ENCODE results near the gene PNMA6E.
"Not testable (repeated sequence)": the region's sequence is repeated elsewhere in the genome, so short reads cannot be mapped to it uniquely, and the experiment has no call there.

The PNMA6E gene

GRCh38 chrX:153405426-153405825, 4.3 kb upstream of the PNMA6E start:
- no peak for DNase-seq (ENCODE audit: low spot score)

GRCh38 chrX:153404333-153404732, 3.2 kb upstream of the PNMA6E start:
- peaks cover 0 to 48% (median 0%) of the 10 kb centered on the region in 3 experiments for H3K27me3 ChIP-seq (ENCODE audit: control insufficient read depth in 3 of 3, insufficient read depth in 3 of 3, low read depth in 1 of 3, low read length in 3 of 3)
- not testable (repeated sequence) for H3K9ac ChIP-seq (ENCODE audit: low read depth, low read length, poor library complexity); H3K27ac ChIP-seq (replicated peaks; ENCODE audit: low read length); H2AK5ac ChIP-seq (ENCODE audit: low read depth, low read length); H2BK15ac ChIP-seq (ENCODE audit: low read length); H3K36me3 ChIP-seq (replicated peaks in 1 of 2; ENCODE audit: control insufficient read depth in 2 of 2, insufficient read depth in 2 of 2, low read length in 2 of 2); H3K79me1 ChIP-seq (ENCODE audit: low read depth, low read length); H3K4ac ChIP-seq (ENCODE audit: low read length); H4K91ac ChIP-seq (ENCODE audit: low read depth, low read length, poor library complexity); H2AFZ ChIP-seq (ENCODE audit: low read length); H2BK120ac ChIP-seq (ENCODE audit: low read depth, low read length); H3K18ac ChIP-seq (ENCODE audit: low read length); H3K9me3 ChIP-seq (replicated peaks in 1 of 2; ENCODE audit: control insufficient read depth in 2 of 2, insufficient read depth in 1 of 2, low read depth in 1 of 2, low read length in 2 of 2); H3K4me1 ChIP-seq (ENCODE audit: control insufficient read depth in 2 of 2, insufficient read depth in 1 of 2, low read depth in 1 of 2, low read length in 2 of 2); H2BK12ac ChIP-seq (ENCODE audit: low read length); H4K8ac ChIP-seq (ENCODE audit: low read depth, low read length); H3K14ac ChIP-seq (ENCODE audit: low read length); H3K4me3 ChIP-seq (ENCODE audit: low read length in 2 of 2); H3K23ac ChIP-seq (ENCODE audit: low read depth, low read length, poor library complexity); H2BK5ac ChIP-seq (ENCODE audit: low read length); H3K4me2 ChIP-seq (ENCODE audit: insufficient read depth, low read length, poor library complexity, severe bottlenecking); DNase-seq (ENCODE audit: low spot score)
- WGBS, 2 donors (ENCODE audit: extremely low coverage in 2 of 2, insufficient read length in 2 of 2, insufficient replicate concordance in 1 of 2): no CpG with 5 or more reads among the region's 5 CpGs

More at GRCh38 chrX:153405426-153405825, 4.3 kb upstream of the PNMA6E start:
- no peak overlapping the region for H3K4me3 ChIP-seq (ENCODE audit: low read length in 2 of 2)
- no peak overlapping the region for H2BK120ac ChIP-seq (ENCODE audit: low read depth, low read length)
- H3K36me3 ChIP-seq (replicated peaks in 1 of 2; ENCODE audit: control insufficient read depth in 2 of 2, insufficient read depth in 2 of 2, low read length in 2 of 2): no peaks in the 10 kb centered on the region
- no peak overlapping the region for H2BK12ac ChIP-seq (ENCODE audit: low read length)
- H4K91ac ChIP-seq (ENCODE audit: low read depth, low read length, poor library complexity): no peak overlapping the region
- no peak overlapping the region for H2BK5ac ChIP-seq (ENCODE audit: low read length)
- H2BK15ac ChIP-seq (ENCODE audit: low read length): no peak overlapping the region
- no peak overlapping the region for H3K4ac ChIP-seq (ENCODE audit: low read length)
- no peaks in the 10 kb centered on the region for H3K79me1 ChIP-seq (ENCODE audit: low read depth, low read length)
- H3K27me3 ChIP-seq (ENCODE audit: control insufficient read depth in 3 of 3, insufficient read depth in 3 of 3, low read depth in 1 of 3, low read length in 3 of 3): peaks cover 0 to 56% (median 0%) of the 10 kb centered on the region in 3 experiments
- no peak overlapping the region for H3K23ac ChIP-seq (ENCODE audit: low read depth, low read length, poor library complexity)
- no peak overlapping the region for H4K8ac ChIP-seq (ENCODE audit: low read depth, low read length)
- no peak overlapping the region for H3K18ac ChIP-seq (ENCODE audit: low read length)
- no peak overlapping the region for H3K4me2 ChIP-seq (ENCODE audit: insufficient read depth, low read length, poor library complexity, severe bottlenecking)
- H3K4me1 ChIP-seq (ENCODE audit: control insufficient read depth in 2 of 2, insufficient read depth in 1 of 2, low read depth in 1 of 2, low read length in 2 of 2): no peaks in the 10 kb centered on the region
- H3K9ac ChIP-seq (ENCODE audit: low read depth, low read length, poor library complexity): no peak overlapping the region
- H3K14ac ChIP-seq (ENCODE audit: low read length): no peak overlapping the region
- H2AK5ac ChIP-seq (ENCODE audit: low read depth, low read length): no peak overlapping the region
- WGBS, 2 donors (ENCODE audit: extremely low coverage in 2 of 2, insufficient read length in 2 of 2, insufficient replicate concordance in 1 of 2): no CpG with 5 or more reads among the region's 5 CpGs
- H2AFZ ChIP-seq (ENCODE audit: low read length): no peak overlapping the region
- no peak overlapping the region for H3K27ac ChIP-seq (replicated peaks; ENCODE audit: low read length)
- H3K9me3 ChIP-seq (replicated peaks in 1 of 2; ENCODE audit: control insufficient read depth in 2 of 2, insufficient read depth in 1 of 2, low read depth in 1 of 2, low read length in 2 of 2): no peaks in the 10 kb centered on the region

GRCh38 chrX:153400146-153401132, 711 bp downstream of the PNMA6E start:
- H3K36me3 ChIP-seq (replicated peaks in 1 of 2; ENCODE audit: control insufficient read depth in 2 of 2, insufficient read depth in 2 of 2, low read length in 2 of 2): no peaks in the 10 kb centered on the region
- no peak overlapping the region for H3K14ac ChIP-seq (ENCODE audit: low read length)
- WGBS, 2 donors (ENCODE audit: extremely low coverage in 2 of 2, insufficient read length in 2 of 2, insufficient replicate concordance in 1 of 2): no CpG with 5 or more reads among the region's 60 CpGs
- no peak overlapping the region for H3K18ac ChIP-seq (ENCODE audit: low read length)
- no peak overlapping the region for H2BK15ac ChIP-seq (ENCODE audit: low read length)
- H3K4ac ChIP-seq (ENCODE audit: low read length): no peak overlapping the region
- H4K91ac ChIP-seq (ENCODE audit: low read depth, low read length, poor library complexity): no peak overlapping the region
- H3K27ac ChIP-seq (replicated peaks; ENCODE audit: low read length): no peak overlapping the region
- H3K4me3 ChIP-seq (ENCODE audit: low read length in 2 of 2): no peak overlapping the region
- H2BK120ac ChIP-seq (ENCODE audit: low read depth, low read length): no peak overlapping the region
- peak; percentile 20 for DNase-seq (ENCODE audit: low spot score)
- no peak overlapping the region for H2BK12ac ChIP-seq (ENCODE audit: low read length)
- peaks cover 0 to 23% (median 0%) of the 10 kb centered on the region in 3 experiments for H3K27me3 ChIP-seq (ENCODE audit: control insufficient read depth in 3 of 3, insufficient read depth in 3 of 3, low read depth in 1 of 3, low read length in 3 of 3)
- H3K23ac ChIP-seq (ENCODE audit: low read depth, low read length, poor library complexity): no peak overlapping the region
- no peak overlapping the region for H2BK5ac ChIP-seq (ENCODE audit: low read length)
- no peaks in the 10 kb centered on the region for H3K9me3 ChIP-seq (replicated peaks in 1 of 2; ENCODE audit: control insufficient read depth in 2 of 2, insufficient read depth in 1 of 2, low read depth in 1 of 2, low read length in 2 of 2)
- no peaks in the 10 kb centered on the region for H3K79me1 ChIP-seq (ENCODE audit: low read depth, low read length)
- H3K4me1 ChIP-seq (ENCODE audit: control insufficient read depth in 2 of 2, insufficient read depth in 1 of 2, low read depth in 1 of 2, low read length in 2 of 2): no peaks in the 10 kb centered on the region
- H4K8ac ChIP-seq (ENCODE audit: low read depth, low read length): no peak overlapping the region
- H3K9ac ChIP-seq (ENCODE audit: low read depth, low read length, poor library complexity): no peak overlapping the region
- H2AFZ ChIP-seq (ENCODE audit: low read length): no peak overlapping the region
- no peak overlapping the region for H3K4me2 ChIP-seq (ENCODE audit: insufficient read depth, low read length, poor library complexity, severe bottlenecking)
- H2AK5ac ChIP-seq (ENCODE audit: low read depth, low read length): no peak overlapping the region

- Histone ChIP-seq H4K8ac (ENCODE audit: low read depth, low read length) (no peak overlapping the region), H3K18ac (ENCODE audit: low read length) (no peak overlapping the region), H3K4me2 (ENCODE audit: insufficient read depth, low read length, poor library complexity, severe bottlenecking) (no peak overlapping the region), H3K4me1 (ENCODE audit: control insufficient read depth in 2 of 2, insufficient read depth in 1 of 2, low read depth in 1 of 2, low read length in 2 of 2) (no peaks in the 10 kb centered on the region), H2BK12ac (ENCODE audit: low read length) (no peak overlapping the region), H3K9ac (ENCODE audit: low read depth, low read length, poor library complexity) (no peak overlapping the region), H3K9me3 (replicated peaks in 1 of 2; ENCODE audit: control insufficient read depth in 2 of 2, insufficient read depth in 1 of 2, low read depth in 1 of 2, low read length in 2 of 2) (no peaks in the 10 kb centered on the region), H2BK15ac (ENCODE audit: low read length) (no peak overlapping the region), H2AFZ (ENCODE audit: low read length) (no peak overlapping the region), H3K79me1 (ENCODE audit: low read depth, low read length) (no peaks in the 10 kb centered on the region), H3K27ac (replicated peaks; ENCODE audit: low read length) (no peak overlapping the region), H4K91ac (ENCODE audit: low read depth, low read length, poor library complexity) (no peak overlapping the region), H3K27me3 (ENCODE audit: control insufficient read depth in 3 of 3, insufficient read depth in 3 of 3, low read depth in 1 of 3, low read length in 3 of 3) (peaks cover 0 to 17% (median 0%) of the 10 kb centered on the region in 3 experiments), H3K4me3 (ENCODE audit: low read length in 2 of 2) (no peak overlapping the region), H3K14ac (ENCODE audit: low read length) (no peak overlapping the region), H2BK5ac (ENCODE audit: low read length) (no peak overlapping the region), H2BK120ac (ENCODE audit: low read depth, low read length) (no peak overlapping the region), H3K23ac (ENCODE audit: low read depth, low read length, poor library complexity) (no peak overlapping the region), H2AK5ac (ENCODE audit: low read depth, low read length) (no peak overlapping the region), H3K36me3 (replicated peaks in 1 of 2; ENCODE audit: control insufficient read depth in 2 of 2, insufficient read depth in 2 of 2, low read length in 2 of 2) (no peaks in the 10 kb centered on the region), H3K4ac (ENCODE audit: low read length) (no peak overlapping the region)
- no peak for DNase-seq (ENCODE audit: low spot score)
- no CpG with 5 or more reads among the region's 17 CpGs for WGBS, 2 donors (ENCODE audit: extremely low coverage in 2 of 2, insufficient read length in 2 of 2, insufficient replicate concordance in 1 of 2)
Measured at GRCh38 chrX:153398275-153398960, 2.7 kb downstream of the PNMA6E start.

Data from neuronal stem cell (in vitro differentiated cells).